ENCODE data around the gene KAZN.

DNA sequence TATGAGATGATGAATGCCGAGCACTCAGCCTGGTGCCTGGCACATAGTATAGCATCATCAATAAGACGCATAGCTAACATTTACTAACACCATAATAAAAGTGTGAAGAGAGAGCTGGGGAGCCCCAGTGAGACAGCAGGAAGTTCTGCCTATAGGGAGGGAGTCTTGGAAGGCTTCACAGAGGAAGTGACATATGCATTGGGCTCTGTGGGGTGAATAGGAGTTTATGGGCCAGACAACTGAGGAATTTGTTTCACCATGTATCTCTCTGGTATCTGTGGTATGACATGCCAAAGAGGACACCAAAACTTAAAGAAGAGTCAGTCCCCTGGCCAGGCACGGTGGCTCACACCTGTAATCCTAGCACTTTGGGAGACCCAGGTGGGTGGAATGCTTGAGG, 436.8 kb downstream of the KAZN start:
- TF ChIP-seq, protein P1, sequence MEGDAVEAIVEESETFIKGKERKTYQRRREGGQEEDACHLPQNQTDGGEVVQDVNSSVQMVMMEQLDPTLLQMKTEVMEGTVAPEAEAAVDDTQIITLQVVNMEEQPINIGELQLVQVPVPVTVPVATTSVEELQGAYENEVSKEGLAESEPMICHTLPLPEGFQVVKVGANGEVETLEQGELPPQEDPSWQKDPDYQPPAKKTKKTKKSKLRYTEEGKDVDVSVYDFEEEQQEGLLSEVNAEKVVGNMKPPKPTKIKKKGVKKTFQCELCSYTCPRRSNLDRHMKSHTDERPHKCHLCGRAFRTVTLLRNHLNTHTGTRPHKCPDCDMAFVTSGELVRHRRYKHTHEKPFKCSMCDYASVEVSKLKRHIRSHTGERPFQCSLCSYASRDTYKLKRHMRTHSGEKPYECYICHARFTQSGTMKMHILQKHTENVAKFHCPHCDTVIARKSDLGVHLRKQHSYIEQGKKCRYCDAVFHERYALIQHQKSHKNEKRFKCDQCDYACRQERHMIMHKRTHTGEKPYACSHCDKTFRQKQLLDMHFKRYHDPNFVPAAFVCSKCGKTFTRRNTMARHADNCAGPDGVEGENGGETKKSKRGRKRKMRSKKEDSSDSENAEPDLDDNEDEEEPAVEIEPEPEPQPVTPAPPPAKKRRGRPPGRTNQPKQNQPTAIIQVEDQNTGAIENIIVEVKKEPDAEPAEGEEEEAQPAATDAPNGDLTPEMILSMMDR (IDR thresholded peaks at IDR 0.05; ENCODE audit: control extremely low read depth in 1 of 3, insufficient read depth in 1 of 3, low read depth in 1 of 3, low read length in 3 of 3): no peak
- TF ChIP-seq EGR1 (IDR thresholded peaks at IDR 0.05; ENCODE audit: borderline replicate concordance, low read depth, low read length) (no peak), POLR2A (IDR thresholded peaks at IDR 0.05; ENCODE audit: control extremely low read depth in 1 of 2, low read depth in 2 of 2, low read length in 2 of 2) (no peak), HDAC2 (IDR thresholded peaks at IDR 0.05; ENCODE audit: borderline replicate concordance in 1 of 2, low read depth in 2 of 2, low read length in 2 of 2) (no peak), KDM1A (IDR thresholded peaks at IDR 0.05; ENCODE audit: borderline replicate concordance, low read length) (no peak), JUND (IDR thresholded peaks at IDR 0.05; ENCODE audit: low read length) (no peak), CHD2 (IDR thresholded peaks at IDR 0.05; ENCODE audit: low read length) (no peak)
- TF ChIP-seq, protein P2, sequence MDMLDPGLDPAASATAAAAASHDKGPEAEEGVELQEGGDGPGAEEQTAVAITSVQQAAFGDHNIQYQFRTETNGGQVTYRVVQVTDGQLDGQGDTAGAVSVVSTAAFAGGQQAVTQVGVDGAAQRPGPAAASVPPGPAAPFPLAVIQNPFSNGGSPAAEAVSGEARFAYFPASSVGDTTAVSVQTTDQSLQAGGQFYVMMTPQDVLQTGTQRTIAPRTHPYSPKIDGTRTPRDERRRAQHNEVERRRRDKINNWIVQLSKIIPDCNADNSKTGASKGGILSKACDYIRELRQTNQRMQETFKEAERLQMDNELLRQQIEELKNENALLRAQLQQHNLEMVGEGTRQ (IDR thresholded peaks at IDR 0.05; ENCODE audit: low read length): no peak
- TF ChIP-seq, protein P3, sequence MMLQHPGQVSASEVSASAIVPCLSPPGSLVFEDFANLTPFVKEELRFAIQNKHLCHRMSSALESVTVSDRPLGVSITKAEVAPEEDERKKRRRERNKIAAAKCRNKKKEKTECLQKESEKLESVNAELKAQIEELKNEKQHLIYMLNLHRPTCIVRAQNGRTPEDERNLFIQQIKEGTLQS (IDR thresholded peaks at IDR 0.05; ENCODE audit: insufficient read depth, low read depth, low read length): no peak
- TF ChIP-seq, protein P4, sequence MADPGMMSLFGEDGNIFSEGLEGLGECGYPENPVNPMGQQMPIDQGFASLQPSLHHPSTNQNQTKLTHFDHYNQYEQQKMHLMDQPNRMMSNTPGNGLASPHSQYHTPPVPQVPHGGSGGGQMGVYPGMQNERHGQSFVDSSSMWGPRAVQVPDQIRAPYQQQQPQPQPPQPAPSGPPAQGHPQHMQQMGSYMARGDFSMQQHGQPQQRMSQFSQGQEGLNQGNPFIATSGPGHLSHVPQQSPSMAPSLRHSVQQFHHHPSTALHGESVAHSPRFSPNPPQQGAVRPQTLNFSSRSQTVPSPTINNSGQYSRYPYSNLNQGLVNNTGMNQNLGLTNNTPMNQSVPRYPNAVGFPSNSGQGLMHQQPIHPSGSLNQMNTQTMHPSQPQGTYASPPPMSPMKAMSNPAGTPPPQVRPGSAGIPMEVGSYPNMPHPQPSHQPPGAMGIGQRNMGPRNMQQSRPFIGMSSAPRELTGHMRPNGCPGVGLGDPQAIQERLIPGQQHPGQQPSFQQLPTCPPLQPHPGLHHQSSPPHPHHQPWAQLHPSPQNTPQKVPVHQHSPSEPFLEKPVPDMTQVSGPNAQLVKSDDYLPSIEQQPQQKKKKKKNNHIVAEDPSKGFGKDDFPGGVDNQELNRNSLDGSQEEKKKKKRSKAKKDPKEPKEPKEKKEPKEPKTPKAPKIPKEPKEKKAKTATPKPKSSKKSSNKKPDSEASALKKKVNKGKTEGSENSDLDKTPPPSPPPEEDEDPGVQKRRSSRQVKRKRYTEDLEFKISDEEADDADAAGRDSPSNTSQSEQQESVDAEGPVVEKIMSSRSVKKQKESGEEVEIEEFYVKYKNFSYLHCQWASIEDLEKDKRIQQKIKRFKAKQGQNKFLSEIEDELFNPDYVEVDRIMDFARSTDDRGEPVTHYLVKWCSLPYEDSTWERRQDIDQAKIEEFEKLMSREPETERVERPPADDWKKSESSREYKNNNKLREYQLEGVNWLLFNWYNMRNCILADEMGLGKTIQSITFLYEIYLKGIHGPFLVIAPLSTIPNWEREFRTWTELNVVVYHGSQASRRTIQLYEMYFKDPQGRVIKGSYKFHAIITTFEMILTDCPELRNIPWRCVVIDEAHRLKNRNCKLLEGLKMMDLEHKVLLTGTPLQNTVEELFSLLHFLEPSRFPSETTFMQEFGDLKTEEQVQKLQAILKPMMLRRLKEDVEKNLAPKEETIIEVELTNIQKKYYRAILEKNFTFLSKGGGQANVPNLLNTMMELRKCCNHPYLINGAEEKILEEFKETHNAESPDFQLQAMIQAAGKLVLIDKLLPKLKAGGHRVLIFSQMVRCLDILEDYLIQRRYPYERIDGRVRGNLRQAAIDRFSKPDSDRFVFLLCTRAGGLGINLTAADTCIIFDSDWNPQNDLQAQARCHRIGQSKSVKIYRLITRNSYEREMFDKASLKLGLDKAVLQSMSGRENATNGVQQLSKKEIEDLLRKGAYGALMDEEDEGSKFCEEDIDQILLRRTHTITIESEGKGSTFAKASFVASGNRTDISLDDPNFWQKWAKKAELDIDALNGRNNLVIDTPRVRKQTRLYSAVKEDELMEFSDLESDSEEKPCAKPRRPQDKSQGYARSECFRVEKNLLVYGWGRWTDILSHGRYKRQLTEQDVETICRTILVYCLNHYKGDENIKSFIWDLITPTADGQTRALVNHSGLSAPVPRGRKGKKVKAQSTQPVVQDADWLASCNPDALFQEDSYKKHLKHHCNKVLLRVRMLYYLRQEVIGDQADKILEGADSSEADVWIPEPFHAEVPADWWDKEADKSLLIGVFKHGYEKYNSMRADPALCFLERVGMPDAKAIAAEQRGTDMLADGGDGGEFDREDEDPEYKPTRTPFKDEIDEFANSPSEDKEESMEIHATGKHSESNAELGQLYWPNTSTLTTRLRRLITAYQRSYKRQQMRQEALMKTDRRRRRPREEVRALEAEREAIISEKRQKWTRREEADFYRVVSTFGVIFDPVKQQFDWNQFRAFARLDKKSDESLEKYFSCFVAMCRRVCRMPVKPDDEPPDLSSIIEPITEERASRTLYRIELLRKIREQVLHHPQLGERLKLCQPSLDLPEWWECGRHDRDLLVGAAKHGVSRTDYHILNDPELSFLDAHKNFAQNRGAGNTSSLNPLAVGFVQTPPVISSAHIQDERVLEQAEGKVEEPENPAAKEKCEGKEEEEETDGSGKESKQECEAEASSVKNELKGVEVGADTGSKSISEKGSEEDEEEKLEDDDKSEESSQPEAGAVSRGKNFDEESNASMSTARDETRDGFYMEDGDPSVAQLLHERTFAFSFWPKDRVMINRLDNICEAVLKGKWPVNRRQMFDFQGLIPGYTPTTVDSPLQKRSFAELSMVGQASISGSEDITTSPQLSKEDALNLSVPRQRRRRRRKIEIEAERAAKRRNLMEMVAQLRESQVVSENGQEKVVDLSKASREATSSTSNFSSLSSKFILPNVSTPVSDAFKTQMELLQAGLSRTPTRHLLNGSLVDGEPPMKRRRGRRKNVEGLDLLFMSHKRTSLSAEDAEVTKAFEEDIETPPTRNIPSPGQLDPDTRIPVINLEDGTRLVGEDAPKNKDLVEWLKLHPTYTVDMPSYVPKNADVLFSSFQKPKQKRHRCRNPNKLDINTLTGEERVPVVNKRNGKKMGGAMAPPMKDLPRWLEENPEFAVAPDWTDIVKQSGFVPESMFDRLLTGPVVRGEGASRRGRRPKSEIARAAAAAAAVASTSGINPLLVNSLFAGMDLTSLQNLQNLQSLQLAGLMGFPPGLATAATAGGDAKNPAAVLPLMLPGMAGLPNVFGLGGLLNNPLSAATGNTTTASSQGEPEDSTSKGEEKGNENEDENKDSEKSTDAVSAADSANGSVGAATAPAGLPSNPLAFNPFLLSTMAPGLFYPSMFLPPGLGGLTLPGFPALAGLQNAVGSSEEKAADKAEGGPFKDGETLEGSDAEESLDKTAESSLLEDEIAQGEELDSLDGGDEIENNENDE (IDR thresholded peaks at IDR 0.05; ENCODE audit: insufficient replicate concordance, low read length): no peak
